Measurements from ENCODE around the gene PRR16.

- TF ChIP-seq ZZZ3 (CRISPR knock-in tag; IDR thresholded peaks at IDR 0.05; ENCODE audit: borderline replicate concordance) (no peak), POLR2AphosphoS5 (IDR thresholded peaks at IDR 0.05; ENCODE audit: low read depth, low read length) (no peak), MAFG (CRISPR knock-in tag; IDR thresholded peaks at IDR 0.05) (no peak), RAD21 (CRISPR knock-in tag; IDR thresholded peaks at IDR 0.05) (no peak), ZSCAN31 (CRISPR knock-in tag; IDR thresholded peaks at IDR 0.05; ENCODE audit: low read depth) (no peak), ZFX (CRISPR knock-in tag; IDR thresholded peaks at IDR 0.05; ENCODE audit: low read depth) (no peak), TOPORS (CRISPR knock-in tag; IDR thresholded peaks at IDR 0.05) (no peak), EP300 (IDR thresholded peaks at IDR 0.05; ENCODE audit: low read depth in 2 of 2, low read length in 2 of 2) (no peak), EP300 (CRISPR knock-in tag; IDR thresholded peaks at IDR 0.05; ENCODE audit: borderline replicate concordance) (no peak)
- TF ChIP-seq, protein P1, sequence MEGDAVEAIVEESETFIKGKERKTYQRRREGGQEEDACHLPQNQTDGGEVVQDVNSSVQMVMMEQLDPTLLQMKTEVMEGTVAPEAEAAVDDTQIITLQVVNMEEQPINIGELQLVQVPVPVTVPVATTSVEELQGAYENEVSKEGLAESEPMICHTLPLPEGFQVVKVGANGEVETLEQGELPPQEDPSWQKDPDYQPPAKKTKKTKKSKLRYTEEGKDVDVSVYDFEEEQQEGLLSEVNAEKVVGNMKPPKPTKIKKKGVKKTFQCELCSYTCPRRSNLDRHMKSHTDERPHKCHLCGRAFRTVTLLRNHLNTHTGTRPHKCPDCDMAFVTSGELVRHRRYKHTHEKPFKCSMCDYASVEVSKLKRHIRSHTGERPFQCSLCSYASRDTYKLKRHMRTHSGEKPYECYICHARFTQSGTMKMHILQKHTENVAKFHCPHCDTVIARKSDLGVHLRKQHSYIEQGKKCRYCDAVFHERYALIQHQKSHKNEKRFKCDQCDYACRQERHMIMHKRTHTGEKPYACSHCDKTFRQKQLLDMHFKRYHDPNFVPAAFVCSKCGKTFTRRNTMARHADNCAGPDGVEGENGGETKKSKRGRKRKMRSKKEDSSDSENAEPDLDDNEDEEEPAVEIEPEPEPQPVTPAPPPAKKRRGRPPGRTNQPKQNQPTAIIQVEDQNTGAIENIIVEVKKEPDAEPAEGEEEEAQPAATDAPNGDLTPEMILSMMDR (CRISPR knock-in tag; IDR thresholded peaks at IDR 0.05), result no peak
These were observed 218.8 kb downstream of the PRR16 start for GRCh38 chr5:120682851-120683250.
